Fibroblast of mammary gland (primary cell): Measurements from ENCODE around the gene ATP2C2.

Source experiments
- DNase-seq: peaks from one replicate; pipeline ENCODE4 v3.0.0-alpha.2; 2010; ENCODE audit warnings: low read depth
- H3K4me3 ChIP-seq: 2 replicates; pipeline ENCODE4 v1.5.1; 2011; ENCODE audit warnings: low read depth, mild to moderate bottlenecking, low read length, moderate library complexity; ENCODE audit not compliant: control insufficient read depth
- TF ChIP-seq, protein P1 (sequence below): conservative IDR thresholded peaks from 2 replicates; pipeline ENCODE4 v1.5.1; 2011; ENCODE audit warnings: low read depth, low read length, inconsistent platforms; ENCODE audit not compliant: control insufficient read depth, insufficient read depth

ATP2C2 gene

DNA sequence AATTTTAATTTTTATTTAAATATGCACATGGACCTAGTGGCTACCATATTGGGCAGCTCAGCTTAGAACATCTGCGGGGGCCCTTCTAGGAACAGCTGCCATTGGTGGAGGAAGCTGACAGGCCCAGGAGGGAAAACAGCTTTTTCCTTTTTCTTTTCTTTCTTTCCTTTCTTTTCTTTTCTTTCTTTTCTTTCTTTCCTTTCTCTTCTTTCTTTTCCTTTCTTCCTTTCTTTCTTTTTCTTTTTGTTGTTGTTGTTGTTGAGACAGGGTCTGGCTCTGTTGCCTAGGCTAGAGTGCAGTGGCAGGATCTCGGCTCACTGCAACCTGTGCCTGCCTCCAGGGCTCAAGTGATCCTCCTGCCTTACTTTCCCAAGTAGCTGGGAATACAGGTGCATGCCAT, 43.4 kb downstream of the ATP2C2 start:
- TF ChIP-seq, protein P1, sequence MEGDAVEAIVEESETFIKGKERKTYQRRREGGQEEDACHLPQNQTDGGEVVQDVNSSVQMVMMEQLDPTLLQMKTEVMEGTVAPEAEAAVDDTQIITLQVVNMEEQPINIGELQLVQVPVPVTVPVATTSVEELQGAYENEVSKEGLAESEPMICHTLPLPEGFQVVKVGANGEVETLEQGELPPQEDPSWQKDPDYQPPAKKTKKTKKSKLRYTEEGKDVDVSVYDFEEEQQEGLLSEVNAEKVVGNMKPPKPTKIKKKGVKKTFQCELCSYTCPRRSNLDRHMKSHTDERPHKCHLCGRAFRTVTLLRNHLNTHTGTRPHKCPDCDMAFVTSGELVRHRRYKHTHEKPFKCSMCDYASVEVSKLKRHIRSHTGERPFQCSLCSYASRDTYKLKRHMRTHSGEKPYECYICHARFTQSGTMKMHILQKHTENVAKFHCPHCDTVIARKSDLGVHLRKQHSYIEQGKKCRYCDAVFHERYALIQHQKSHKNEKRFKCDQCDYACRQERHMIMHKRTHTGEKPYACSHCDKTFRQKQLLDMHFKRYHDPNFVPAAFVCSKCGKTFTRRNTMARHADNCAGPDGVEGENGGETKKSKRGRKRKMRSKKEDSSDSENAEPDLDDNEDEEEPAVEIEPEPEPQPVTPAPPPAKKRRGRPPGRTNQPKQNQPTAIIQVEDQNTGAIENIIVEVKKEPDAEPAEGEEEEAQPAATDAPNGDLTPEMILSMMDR: no peak
- no peak for DNase-seq
- H3K4me3 ChIP-seq: no peak overlapping the region

DNA sequence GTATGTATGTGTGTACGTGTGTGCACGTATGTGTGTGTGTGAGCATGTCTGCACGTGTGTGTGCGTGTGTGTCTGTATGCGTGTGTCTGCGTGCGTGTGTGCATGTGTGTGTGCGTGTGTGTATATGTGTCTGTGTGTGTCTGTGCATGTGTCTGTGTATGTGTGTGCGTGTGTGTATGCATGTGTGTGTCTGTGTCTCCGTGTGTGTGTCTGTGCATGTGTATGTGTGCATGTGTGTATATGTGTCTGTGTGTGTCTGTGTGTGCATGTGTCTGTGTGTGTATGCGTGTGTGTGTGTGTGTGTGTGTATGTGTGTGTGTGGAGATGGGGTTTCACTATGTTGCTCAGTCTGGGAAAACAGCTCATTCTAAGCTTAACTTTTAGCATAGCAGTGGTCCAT, 43.9 kb downstream of the ATP2C2 start:
- DNase-seq: no peak
- H3K4me3 ChIP-seq: no peak overlapping the region
- TF ChIP-seq, protein P1: no peak

DNA sequence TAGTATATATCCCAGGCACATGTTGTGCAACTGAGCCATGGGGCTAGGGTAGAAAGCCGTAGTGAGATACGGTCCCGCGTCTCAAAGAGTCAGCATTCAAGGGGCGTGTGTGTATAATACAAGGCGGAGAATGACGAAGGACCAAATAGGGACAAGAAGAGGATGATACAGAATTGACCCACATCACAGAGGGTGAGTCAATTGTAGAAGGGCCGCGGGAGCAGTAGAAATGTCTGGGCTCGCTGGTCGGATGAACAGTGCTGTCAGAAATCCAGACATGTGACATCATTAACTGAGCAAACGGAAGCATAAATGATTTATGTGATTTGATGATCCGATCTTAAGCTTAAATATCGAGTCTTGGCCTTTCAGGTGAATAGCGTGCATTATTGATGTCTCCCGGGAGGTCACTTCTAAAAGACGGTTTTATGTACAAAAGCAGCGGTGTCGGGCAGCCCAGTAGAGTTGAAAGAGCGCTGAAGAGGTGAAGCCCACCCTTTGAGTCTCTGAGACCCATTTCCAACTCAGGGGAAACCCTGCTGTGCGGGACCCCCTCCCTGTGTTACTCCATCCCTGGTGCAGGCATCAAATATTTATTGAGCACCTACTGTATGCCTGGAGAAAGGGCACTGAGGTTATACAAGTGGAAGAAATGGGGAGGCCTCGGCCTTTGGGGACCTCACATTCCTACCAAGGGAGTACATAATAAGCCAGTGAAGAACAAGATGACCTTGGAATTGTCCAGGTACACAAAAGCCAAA, 45.1 kb downstream of the ATP2C2 start:
- H3K4me3 ChIP-seq: no peak overlapping the region
- TF ChIP-seq, protein P1: no peak
- DNase-seq: no peak

DNA sequence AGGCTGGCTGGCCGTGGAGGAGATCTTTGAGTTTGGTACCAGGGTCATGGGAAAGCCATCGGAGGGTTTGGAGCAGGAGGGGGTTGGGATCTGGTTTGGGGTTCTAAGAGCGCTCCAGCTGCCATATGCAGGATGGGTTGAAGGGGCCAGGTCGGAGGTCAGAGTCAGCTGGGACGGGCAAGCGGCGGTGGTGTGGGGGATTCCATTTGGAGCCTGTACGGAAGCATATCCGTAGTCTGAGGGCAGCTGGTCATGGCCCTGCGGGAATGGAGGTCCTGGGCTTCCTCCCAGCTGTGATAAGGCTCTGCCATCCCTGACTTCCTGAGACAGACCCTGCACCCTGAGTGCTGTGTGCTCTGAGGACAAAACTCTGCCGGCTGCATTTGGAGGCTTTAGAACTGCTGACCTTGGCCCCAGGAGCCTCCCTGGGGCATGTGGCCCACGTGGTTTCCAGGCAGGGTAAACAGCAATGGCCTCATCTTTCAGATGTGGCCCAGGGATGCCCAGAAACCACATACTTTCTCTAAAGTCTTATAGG, 46.5 kb downstream of the ATP2C2 start:
- TF ChIP-seq, protein P1: no peak
- no peak for DNase-seq
- no peak overlapping the region for H3K4me3 ChIP-seq

DNA sequence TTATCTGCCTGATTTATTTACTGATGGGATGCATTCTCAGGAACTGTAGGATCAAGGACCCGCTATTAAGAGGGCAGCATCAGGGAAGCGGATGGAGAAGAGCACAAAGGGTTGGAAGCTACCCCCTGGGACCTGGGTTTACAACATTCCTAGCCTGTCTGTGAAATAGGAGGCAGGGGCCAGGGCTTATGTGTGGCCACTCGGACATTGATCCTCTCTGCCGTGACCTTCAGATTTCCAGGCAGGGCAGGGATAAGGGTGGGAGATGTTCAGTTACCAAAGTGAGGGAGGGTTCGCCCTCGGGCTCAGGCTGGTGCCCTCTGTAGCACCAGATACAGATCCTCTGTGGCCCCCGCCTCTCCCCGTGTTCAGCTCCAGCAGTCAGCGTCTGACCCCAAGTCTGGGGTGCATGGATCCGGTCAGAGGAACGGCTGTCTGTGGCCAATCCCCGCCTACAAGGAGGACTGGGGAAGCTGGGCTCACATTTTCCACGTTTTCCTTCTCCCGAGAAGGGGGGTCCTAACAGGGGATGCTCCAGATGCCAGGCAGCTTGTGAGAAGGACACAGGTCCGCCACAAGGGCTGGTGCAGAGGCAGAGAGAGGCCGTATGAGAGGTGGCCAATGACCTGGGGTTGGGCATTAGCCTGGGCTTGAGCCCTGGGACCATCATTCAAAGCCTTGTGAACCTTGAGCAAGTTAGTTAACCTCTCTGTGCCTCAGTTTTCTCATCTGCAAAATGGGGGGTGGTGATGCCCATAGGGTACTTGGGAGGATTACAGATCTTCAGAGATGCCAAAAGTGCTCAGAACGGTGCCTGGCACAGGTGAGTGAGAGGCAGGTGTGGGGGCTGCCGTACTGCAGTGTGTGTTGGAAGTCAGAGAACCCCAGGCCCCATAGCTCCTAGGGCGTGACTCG, 48.3 kb downstream of the ATP2C2 start:
- no peak overlapping the region for H3K4me3 ChIP-seq
- DNase-seq: no peak
- TF ChIP-seq, protein P1: no peak

DNA sequence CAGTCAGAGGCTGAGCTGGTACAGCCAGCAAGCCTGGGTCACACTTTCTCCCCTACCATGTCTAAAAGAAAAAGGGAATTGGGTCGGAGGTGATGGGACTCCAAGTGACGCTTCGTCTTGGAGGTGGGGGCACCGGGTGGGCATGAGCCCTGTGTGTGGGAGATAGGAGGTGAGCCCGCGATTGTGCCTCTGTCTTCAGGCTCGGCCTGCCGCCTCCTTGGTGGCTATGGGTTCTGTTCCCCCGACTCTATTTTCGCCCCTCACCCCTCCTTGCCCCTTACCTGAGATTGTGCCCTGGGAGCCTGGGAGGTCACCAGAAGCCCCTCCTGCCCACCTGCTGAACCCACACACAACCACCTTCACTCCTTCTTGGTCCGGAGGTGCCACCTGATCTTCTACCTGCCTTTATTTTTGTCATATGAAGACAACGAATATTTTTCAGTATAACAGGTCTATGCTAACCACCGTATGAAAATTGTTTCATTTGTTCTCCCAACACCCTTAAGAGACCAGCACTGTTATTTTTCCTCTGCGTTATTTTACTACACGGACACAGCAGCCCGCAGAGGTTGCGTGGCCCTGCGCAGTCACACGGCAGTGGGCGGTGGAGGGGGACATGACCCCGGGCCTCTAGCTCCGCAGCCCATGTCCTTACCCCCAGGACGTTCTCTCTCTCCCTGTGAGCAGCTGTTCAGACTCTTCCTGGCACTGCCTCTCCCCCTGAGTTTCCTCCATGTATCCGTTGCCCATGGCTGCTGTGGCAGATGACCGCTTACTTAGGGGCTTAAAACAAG, 49.9 kb downstream of the ATP2C2 start:
- no peak overlapping the region for H3K4me3 ChIP-seq
- TF ChIP-seq, protein P1: no peak
- DNase-seq: no peak
